Brain pericyte (primary cell): ENCODE measurements around the gene MPDU1.
"Not testable (repeated sequence)": the region's sequence is repeated elsewhere in the genome, so short reads cannot be mapped to it uniquely, and the experiment has no call there.

Source experiments
- DNase-seq: peaks from one replicate; pipeline ENCODE4 v3.0.0-alpha.2; 2012; ENCODE audit warnings: low read depth, low spot score

Gene MPDU1

DNA sequence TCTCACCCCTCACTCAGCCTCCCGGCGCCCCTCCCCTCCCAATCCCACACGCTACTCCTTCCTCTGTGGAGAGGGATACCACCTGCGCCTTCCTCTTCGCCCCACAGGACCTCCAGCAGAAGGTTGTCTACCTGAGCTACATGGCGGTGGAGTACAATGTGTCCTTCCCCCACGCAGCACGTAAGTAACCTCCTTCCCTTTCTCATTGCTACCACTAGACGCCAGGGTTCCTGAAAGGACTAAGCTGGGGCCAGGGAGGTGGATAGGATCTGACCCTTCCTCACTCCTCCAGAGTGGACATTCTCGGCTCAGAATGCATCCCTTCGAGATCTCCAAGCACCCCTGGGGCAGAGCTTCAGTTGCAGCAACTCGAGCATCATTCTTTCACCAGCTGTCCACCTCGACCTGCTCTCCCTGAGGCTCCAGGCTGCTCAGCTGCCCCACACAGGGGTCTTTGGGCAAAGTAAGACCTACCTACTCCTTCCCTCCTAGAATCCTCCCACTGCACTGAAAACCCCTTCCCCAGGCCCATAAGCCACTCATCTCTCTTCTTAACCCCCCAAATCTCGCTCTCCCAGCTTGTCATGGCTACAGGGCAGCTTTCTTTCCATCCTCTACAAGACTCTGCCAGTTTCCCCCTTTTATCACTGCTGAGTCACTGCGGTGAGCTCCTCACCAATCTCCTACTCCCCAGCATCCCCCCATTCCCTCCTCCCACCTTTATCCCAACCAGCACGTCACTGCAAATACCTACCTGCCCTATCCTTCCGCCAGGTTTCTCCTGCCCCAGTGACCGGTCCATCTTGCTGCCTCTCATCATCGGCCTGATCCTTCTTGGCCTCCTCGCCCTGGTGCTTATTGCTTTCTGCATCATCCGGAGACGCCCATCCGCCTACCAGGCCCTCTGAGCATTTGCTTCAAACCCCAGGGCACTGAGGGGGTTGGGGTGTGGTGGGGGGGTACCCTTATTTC lies 2.8 kb upstream of the MPDU1 start:
- no peak for DNase-seq

DNA sequence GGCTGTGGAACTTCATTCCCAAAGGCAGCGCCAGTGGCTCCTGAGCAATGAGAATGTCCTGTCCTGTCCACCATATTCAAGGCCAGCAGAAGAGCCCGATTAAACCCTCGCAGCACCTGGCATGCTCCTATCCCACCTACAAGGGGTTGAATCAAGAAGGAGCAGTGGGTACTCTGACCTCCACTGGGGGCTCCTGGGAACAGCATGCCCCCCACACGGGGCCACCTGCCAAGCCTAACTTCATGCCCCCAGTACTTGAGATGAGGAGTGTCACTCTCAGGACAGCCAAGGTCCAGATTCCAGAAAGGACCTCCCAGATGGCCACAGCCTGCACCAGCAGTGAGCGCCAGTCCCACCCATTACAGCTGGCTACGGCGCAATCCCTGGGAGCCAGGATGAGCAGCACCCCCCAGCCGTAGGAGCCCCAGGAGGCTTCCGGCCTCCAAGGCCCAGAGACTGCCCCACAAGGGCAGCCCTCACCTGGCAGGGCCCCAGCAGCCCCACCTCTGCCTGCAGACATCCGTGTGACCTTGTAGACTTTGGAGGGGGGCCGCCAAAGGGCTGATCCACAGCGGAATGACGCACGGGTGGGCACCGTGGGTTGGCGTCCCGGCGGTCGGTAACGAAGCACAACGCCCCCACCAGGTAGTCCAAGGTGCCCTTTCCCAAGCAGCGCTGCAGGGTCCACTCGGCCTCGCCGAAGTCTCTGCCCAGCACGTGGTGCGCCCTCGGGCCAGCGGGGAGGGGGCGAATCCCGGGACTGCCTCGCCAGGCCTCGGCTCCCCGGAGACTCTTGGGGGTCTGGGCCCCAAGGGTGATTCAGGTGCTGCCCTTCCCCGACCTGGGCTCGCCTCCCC lies 1.0 kb upstream of the MPDU1 start:
- no peak for DNase-seq

DNA sequence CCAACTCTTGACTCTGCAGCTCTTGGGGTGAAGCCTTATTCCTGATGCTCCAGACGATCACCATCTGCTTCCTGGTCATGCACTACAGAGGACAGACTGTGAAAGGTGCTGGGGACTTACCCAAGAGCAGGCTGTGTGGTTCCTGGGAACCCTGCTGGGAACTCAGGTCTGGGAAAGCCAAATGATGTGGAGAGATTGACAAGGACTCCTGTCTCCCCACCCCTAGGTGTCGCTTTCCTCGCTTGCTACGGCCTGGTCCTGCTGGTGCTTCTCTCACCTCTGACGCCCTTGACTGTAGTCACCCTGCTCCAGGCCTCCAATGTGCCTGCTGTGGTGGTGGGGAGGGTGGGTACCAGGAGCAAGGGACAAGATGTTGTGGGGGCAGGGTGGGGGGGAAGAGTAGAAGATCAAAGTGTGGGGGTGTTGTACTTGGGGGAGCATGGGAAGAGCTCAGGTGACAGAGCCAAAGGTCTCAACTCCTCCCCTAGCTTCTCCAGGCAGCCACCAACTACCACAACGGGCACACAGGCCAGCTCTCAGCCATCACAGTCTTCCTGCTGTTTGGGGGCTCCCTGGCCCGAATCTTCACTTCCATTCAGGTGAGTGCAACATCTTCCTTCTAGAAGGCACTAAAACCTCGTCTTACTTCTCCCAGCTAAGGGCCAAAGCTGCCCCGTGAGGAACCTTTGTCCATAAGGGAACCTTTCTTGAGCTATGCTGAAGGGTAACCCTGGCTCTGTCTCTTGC lies 3.2 kb downstream of the MPDU1 start:
- no peak for DNase-seq

DNA sequence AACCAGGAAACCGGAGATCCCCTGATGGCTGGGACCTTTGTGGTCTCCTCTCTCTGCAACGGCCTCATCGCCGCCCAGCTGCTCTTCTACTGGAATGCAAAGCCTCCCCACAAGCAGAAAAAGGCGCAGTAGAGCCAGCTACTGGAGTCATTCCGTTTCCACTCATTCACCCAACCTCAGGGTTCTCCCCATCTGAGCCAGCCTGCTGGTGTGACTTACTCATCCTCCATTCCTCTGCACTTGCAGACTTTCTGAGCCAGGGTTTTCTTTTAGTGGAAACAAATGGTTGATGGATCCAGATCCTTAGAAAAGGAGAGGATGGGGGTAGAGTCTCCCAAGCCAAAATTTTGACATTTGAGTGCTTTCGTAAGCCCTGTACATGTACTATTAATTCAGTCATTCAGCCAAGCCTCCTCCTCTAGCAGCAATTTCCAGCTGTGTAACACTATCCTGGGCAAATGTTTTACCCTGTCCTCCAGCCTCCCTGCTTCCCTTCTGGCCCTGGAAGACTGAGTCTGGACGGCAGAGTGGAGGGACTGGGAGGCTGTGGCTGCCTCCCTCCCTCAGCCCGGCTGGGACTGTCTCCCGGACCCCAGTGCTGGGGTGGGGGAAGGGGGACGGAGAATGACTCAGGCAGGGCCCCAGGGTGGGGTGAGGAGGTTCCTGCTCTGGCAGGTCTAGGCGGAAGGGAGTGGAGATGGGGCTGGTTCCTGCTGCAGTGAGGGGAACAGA lies 3.9 kb downstream of the MPDU1 start:
- no peak for DNase-seq

DNA sequence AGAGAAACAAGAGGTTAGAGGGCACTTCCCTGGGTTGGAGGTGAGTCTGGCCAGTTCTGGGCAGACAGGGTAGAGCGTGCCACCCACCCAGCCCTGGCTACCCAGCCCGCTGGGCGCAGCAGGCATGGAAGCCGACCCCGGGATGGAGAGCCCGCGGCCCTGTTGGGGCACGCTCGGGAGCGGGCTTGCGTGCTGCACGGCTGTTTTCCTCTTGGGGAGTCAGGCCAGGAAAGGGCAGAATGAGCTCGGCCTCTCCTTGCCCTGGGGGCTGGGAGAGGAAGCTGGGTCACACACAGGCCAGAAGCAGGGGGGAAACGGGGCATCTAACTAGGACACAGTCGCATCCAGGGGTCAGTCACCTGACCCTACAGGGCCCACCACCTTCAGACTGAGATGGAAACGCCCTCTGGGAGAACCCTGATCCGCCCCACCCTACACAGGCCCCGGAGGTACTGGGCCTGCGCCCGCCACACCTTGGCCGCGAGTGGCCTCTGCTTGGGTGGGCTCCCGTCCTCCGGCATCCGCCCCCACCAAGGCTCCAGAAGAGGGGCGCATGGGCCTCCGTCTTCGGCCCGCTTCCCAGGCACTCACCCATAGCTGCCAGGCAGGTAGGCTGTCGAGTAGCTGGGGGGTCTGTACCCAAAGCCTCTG lies 5.0 kb downstream of the MPDU1 start:
- DNase-seq: no peak

DNA sequence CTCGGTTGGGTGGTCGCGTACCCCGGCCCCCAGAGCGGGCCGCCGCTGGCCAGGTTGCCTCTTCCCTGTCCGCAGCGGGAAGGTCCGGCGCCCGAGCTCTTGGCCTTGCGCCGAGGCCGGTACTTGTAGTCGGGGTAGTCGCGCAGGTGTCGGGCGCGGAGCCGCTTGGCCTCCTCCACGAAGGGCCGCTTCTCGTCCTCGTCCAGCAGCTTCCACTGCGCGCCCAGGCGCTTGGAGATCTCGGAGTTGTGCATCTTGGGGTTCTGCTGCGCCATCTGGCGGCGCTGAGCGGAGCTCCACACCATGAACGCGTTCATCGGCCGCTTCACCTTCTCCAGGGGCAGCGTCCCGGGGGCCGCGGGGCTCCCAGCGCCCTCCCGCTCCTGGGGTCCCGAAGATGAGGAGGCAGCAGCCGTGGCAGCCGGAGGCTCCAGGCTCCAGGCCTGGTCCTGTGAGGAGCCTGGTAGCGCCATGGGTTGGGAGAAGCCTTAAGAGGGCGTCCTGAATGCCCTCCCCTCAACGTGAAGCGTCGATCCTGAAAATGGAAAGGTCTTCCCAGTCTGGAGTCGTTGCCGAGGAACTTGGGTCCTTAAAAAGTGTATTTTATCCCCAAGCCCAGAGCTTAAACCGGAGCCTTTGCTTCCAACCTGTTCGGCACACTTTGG lies 5.7 kb downstream of the MPDU1 start:
- DNase-seq: no peak

DNA sequence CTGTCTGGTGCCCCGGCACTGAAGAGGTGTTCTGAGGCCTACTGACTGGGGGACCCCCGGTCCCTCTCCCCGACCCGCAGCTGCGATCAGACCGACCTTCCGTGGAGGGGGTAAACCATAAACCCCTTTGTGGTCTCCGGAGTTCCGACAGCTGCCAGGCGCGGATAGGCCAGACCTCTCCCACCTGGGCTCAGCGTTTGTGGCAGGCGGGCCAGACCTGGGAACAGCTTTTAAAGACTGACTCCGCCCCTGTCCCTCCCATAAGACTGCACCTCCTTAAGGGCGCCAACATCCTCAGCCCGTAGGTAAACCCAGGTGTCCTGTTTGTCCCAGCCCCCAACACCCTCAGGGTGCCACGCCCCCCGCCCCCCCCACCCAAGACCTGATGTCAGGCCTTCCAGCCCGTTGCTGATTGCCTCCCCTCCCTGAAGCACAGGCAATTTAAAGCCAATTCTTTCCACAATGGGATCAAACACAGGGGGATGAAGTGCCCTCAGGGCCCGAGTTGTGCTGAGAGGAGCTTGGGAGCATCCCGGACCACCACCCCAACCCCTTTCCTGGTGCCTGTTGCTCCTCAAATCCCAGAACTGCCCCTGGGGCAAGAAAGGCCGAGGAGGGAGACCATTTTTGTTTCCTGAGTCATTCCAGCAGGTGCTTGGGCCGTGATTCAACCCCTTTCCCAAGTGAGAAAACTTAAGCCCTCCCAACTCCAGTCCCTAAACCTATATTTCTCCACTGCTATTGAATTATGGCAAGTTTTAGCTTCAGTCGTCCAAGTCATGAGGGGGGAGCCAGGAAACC lies 6.4 kb downstream of the MPDU1 start, which contains the start of gene SOX15:
Gene SOX15 (minus strand): TSS at position 204 of the 801 bp plus-strand sequence. CDS start 418 bp downstream, outside the sequence.
- DNase-seq: no peak

DNA sequence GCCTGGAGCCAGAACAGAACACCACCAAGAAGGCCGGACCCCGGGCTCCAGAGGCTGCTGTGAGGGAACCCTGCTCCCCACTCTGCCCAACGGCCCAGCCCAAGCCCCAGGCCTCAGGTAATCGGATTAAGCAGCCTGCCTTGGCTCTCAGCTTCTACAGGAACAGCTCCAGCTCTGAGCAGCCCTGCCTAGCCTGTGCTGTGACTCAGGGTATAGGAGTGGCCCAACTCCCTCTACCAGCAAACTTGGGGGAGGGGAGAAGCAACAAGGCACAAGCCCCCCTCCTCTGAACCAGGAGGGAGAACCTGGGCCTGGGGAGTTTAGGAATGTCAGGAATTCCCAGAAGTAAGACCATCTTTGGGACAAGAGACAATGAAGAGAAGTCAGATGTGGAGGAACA lies 7.1 kb downstream of the MPDU1 start:
- no peak for DNase-seq

DNA sequence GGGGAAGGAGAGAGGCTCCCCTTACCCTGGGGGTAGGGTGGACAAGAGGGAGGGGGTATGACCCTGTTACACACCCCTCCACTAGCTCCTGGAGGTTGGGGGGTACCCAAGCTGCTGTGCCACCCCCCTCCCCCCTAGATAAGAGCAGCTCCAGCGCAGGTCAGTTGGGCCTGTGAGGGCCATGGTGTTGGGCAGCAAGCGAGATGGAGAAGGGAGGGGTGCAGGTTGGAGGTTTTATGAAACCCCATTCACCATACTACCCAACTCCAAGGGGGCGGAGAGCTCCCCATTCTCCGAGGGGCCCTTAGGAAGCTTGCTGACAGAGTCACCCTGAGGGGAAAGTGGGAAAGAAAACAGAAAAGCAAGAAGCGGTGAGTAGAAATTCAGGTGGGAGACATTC lies 7.9 kb downstream of the MPDU1 start:
- no peak for DNase-seq

DNA sequence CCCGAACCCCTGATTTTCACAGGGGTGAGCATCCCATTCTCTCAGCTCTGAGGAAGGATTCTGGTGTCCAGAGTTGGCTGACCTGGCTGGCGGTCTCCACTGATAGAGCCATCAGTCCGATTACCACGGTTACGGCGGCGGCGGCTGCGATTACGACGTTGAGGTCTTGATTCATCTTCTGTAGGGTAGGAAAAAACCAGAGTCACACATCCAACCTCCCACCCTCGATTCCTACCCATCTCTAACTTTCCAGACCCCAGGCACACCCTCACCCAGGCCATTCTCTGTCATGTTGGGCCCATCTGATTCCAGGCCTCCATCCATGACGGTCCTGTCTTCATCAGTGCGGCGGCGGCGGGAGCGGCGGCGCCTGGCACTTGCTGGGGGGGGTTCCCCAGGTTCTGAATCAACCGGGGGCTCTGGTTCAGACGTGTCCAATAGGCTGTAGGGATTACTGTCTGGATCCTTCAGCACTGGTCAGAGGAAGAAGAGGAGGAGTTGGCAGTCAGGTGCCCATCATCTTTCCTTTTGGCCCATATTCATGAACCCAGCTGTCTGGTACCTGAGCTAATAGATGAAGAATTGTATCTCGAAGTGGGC lies 8.9 kb downstream of the MPDU1 start:
- no peak for DNase-seq

DNA sequence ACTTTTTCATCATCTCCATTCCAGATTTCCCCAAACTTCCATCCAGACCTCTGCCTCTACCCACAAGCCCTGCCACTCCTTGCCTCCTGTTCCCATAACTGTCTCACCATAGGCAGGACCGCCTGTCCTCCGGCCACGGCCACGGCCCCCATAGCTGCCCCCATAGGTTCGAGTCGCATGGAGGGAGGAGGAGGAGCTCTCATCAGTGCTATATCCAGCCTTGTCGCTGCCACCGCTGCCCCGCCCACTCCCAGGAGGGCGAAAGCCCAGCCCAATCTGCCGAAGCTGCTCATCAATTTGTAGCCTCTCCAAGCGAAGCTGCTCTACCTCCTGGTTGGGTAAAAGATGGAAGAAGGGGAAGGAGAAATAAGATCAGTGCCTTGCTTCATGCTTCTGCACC lies 9.6 kb downstream of the MPDU1 start:
- no peak for DNase-seq

DNA sequence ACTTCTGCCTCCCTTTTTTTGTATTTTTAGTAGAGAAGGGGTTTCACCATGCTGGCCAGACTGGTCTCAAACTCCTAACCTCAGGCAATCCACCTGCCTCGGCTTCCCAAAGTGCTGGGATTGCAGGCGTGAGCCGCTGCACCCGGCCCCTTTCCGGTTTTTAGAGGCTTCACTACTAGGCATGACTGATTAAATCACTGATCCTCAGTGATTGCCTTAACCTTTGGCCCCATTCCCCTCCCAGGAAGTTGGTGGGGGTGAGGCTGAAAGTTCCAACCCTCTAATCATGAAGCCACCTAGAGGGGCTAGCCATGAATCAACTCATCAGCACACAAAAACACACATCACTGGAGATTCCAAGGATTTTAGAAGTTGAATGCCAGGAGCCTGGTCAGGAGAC lies 13.9 kb downstream of the MPDU1 start:
- not testable (repeated sequence) for DNase-seq

DNA sequence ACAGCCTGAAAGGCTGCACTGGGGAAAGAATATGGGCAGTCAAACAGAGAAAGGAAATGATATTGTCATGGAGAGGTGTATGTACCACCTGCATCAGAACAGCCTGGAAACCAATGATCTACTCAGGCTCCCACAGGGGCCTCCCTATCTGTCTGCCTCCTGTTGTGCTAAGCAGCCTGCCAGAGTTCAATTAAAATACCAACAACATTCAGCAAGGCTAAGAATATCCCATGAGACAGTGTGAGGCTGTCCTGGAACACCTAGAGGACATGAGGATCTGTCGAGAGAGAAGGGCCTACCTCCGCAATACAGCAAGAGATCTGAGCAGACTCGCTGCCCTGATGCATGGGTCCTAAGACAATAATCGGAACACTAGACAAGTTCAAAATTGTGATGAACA lies 22.6 kb downstream of the MPDU1 start:
- no peak for DNase-seq

DNA sequence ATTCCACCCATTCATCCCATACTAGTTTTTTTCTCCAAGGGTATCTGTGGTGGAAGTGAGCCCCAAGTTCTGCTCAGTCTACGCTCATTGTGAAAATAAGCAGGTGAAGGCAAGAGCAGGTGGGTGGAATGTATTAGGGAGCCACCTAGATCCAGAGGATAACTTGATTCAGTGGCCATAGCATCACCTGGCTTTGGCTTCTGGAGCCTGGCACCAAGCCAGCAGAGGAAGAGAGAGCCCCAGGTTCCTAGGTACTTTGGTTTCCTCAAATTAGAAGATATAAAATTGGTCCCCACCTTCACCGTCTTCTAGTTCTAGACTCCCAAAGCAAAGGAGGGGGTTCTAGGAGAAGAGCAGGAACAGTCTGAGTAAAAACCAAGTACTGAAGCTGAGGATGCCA lies 27.0 kb downstream of the MPDU1 start:
- no peak for DNase-seq

DNA sequence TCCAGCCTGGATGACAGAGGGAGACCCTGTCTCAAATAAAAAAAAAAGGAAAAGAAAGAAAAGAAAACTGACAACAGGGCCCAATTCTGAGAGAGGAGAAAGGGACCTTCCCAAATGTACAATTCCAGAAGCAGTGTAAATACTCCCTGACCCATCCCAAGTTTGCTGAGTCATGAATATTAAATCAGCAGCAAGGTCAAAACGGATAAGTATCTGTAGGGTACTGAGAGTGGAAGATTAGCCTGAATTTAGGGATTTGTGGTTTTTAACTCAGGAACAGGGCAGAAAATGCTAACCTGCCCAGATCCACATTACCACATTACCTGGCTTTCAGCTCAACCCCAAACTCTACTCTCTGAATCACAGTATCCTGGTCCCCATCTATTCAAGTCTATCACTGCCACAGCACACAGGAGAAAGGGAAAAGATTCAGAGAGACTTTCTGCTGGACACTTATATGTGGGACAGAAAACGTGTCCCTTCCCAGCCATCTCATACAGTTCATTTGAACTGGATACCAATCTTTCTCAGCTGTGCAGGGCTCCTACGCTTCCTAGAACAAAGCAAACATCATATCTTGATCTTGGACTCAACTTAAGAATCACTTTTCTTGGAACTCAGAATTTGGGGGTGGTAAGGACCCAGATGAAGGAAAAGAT lies 28.1 kb downstream of the MPDU1 start:
- DNase-seq: no peak

DNA sequence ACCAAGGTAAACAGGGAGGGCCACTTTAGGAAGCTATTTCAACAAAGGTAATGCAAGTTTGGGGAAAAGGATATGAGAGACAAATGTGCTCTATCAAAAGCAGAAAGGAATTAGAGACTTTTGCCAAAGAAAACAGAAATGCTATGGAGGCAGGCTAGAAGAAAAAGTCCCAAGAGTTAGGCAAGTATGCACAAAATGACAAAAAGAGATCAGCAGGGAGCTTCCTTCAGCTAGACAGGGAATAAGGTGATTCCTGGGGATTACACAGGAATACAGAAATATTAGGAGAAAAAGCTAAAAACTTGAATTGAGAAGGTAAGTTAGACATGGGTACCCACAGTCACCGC lies 28.6 kb downstream of the MPDU1 start:
- no peak for DNase-seq

DNA sequence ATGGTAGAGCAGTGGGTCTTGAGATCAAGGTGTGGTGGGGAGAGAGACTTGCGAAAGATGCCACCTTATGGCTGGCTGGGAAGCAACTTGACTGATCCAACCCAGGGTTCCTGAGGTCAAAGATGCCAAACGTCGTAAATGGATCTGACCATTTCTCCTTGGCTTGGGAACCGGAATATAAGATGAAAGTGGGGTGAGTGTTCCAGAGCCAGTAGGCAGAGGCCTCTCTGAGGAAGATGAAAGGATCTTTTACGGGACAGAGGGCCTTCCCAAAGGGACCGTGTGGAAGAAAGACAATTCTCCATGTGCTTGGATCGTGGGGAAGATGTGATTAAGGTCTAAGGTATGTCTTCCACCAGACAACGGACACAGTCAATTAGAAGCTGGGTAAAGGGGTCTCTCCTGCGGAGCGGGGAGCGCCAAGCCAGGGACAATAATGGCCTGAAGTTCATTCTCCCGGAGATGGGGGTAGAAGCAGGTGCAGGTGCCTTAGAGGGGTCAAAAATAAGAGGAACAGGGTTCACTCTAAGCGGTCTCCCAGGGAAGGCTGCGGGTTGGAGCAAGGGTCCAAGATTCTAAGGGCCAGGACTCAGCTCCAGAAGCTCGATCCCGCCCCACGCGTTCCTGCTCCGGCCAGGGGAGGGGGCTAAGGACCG lies 30.2 kb downstream of the MPDU1 start:
- no peak for DNase-seq
